Stimulated activated CD8-positive, alpha-beta memory T cell treated with anti-CD3 and anti-CD28 coated beads, Interleukin-12 subunit alpha, Interleukin-12 subunit beta, amount 100 ng/mL, for 1 hour (primary cell): ENCODE data around the gene PRPF19.
"Not testable (repeated sequence)": the region's sequence is repeated elsewhere in the genome, so short reads cannot be mapped to it uniquely, and the experiment has no call there.

Source experiments
- DNase-seq: peaks from one replicate; pipeline ENCODE4 v3.0.0-alpha.2; 2020; ENCODE audit warnings: low read depth

PRPF19 gene

GRCh38 chr11:60923326-60923725 is 16.9 kb upstream of the PRPF19 start:
- no peak for DNase-seq

GRCh38 chr11:60922906-60923305 is 16.5 kb upstream of the PRPF19 start:
- no peak for DNase-seq

- no peak for DNase-seq
Measured at GRCh38 chr11:60921777-60922335, 15.5 kb upstream of the PRPF19 start.

GRCh38 chr11:60921259-60921658 is 14.9 kb upstream of the PRPF19 start:
- DNase-seq, result no peak

GRCh38 chr11:60919956-60920355 is 13.6 kb upstream of the PRPF19 start:
- DNase-seq, result no peak

- DNase-seq, result no peak
Measured at GRCh38 chr11:60919320-60919719, 12.9 kb upstream of the PRPF19 start.

GRCh38 chr11:60918939-60919265 is 12.5 kb upstream of the PRPF19 start:
- DNase-seq, result no peak

GRCh38 chr11:60918251-60918938 is 12.0 kb upstream of the PRPF19 start:
- no peak for DNase-seq

GRCh38 chr11:60917267-60917666 is 10.9 kb upstream of the PRPF19 start:
- DNase-seq, result no peak

GRCh38 chr11:60916669-60917206 is 10.4 kb upstream of the PRPF19 start:
- no peak for DNase-seq

GRCh38 chr11:60915248-60915914 is 9.0 kb upstream of the PRPF19 start:
- DNase-seq, result peak; percentile 44

- no peak for DNase-seq
Measured at GRCh38 chr11:60914633-60915247, 8.4 kb upstream of the PRPF19 start.

GRCh38 chr11:60913793-60914632 is 7.6 kb upstream of the PRPF19 start, which contains the start of gene TMEM109:
Gene TMEM109, plus strand, starts transcription at chr11:60914158. Its CDS starts 5,536 bp downstream, at chr11:60919694.
- peak; percentile 82 for DNase-seq

- DNase-seq, result no peak
Measured at GRCh38 chr11:60912851-60913528, 6.6 kb upstream of the PRPF19 start.

- DNase-seq, result no peak
Measured at GRCh38 chr11:60912223-60912850, 6.0 kb upstream of the PRPF19 start.

GRCh38 chr11:60910711-60911380 is 4.5 kb upstream of the PRPF19 start:
- no peak for DNase-seq

- no peak for DNase-seq
Measured at GRCh38 chr11:60910281-60910687, 3.9 kb upstream of the PRPF19 start.

- not testable (repeated sequence) for DNase-seq
Measured at GRCh38 chr11:60909680-60910280, 3.4 kb upstream of the PRPF19 start.

- DNase-seq, result no peak
Measured at GRCh38 chr11:60908803-60909202, 2.4 kb upstream of the PRPF19 start.
